Astrocyte (in vitro differentiated cells and primary cell): ENCODE measurements around the gene LDLRAD4. TPM values are rescaled to one million over a fixed set of nuclear protein-coding genes. Genes with fewer than 3 reads are reported as not detected.

Experiments used
- DNase-seq: peaks from one replicate; pipeline ENCODE4 v3.0.0-alpha.2; 2010; ENCODE audit warnings: low read depth
- FAIRE-seq: peaks from 2 replicates; lab custom pipeline; 2011; peaks lifted over from hg19 to GRCh38; lab: Jason Lieb, UNC
- H2AFZ ChIP-seq: 2 replicates; pipeline ENCODE4 v1.6.0; 2012; ENCODE audit warnings: low read depth, low read length, inconsistent platforms
- H3K27ac ChIP-seq: 2 replicates; pipeline ENCODE4 v1.5.1; 2011; ENCODE audit warnings: low read depth, low read length, inconsistent platforms
- H3K27me3 ChIP-seq: 2 replicates; pipeline ENCODE4 v1.6.0; 2011; ENCODE audit warnings: low read length, inconsistent platforms; ENCODE audit not compliant: insufficient read depth
- H3K36me3 ChIP-seq: 2 replicates; pipeline ENCODE4 v1.5.1; 2011; ENCODE audit warnings: low read length, inconsistent platforms; ENCODE audit not compliant: insufficient read depth
- H3K4me1 ChIP-seq: 2 replicates; pipeline ENCODE4 v1.5.1; 2011; ENCODE audit warnings: low read length, inconsistent platforms; ENCODE audit not compliant: insufficient read depth
- H3K4me2 ChIP-seq: 2 replicates; pipeline ENCODE4 v1.6.0; 2012; ENCODE audit warnings: low read length, inconsistent platforms
- H3K4me3 ChIP-seq: 2 replicates; pipeline ENCODE4 v1.5.1; 2011; ENCODE audit warnings: low read depth, mild to moderate bottlenecking, low read length, inconsistent platforms; ENCODE audit not compliant: insufficient read depth
- H3K79me2 ChIP-seq: 2 replicates; pipeline ENCODE4 v1.6.0; 2012; ENCODE audit warnings: mild to moderate bottlenecking, low read length, inconsistent platforms; ENCODE audit not compliant: insufficient read depth
- H3K9ac ChIP-seq: 2 replicates; pipeline ENCODE4 v1.6.0; 2012; ENCODE audit warnings: mild to moderate bottlenecking, low read length, inconsistent platforms
- H3K9me3 ChIP-seq: 2 replicates; pipeline ENCODE4 v1.5.1; 2012; ENCODE audit warnings: low read depth, mild to moderate bottlenecking, low read length, inconsistent platforms; ENCODE audit not compliant: insufficient read depth
- H4K20me1 ChIP-seq: 2 replicates; pipeline ENCODE4 v1.6.0; 2012; ENCODE audit warnings: low read length, inconsistent platforms; ENCODE audit not compliant: insufficient read depth
- H3K27ac Mint-ChIP-seq: one replicate; pipeline ENCODE4 v1.8.0; 2021; ENCODE audit warnings: mild to moderate bottlenecking, mixed read lengths; ENCODE audit not compliant: unreplicated experiment
- H3K27me3 Mint-ChIP-seq: one replicate; pipeline ENCODE4 v1.8.0; 2021; ENCODE audit warnings: low read depth, mixed read lengths; ENCODE audit not compliant: unreplicated experiment
- H3K36me3 Mint-ChIP-seq: one replicate; pipeline ENCODE4 v1.8.0; 2021; ENCODE audit warnings: low read depth, mixed read lengths; ENCODE audit not compliant: unreplicated experiment
- H3K4me1 Mint-ChIP-seq: one replicate; pipeline ENCODE4 v1.8.0; 2021; ENCODE audit warnings: low read depth, mixed read lengths; ENCODE audit not compliant: unreplicated experiment
- H3K4me3 Mint-ChIP-seq: one replicate; pipeline ENCODE4 v1.8.0; 2021; ENCODE audit warnings: mild to moderate bottlenecking, moderate library complexity, mixed read lengths; ENCODE audit not compliant: unreplicated experiment
- H3K9me3 Mint-ChIP-seq: one replicate; pipeline ENCODE4 v1.8.0; 2021; ENCODE audit warnings: mild to moderate bottlenecking, mixed read lengths; ENCODE audit not compliant: unreplicated experiment
- EZH2 ChIP-seq: IDR thresholded peaks from 2 replicates; pipeline ENCODE4 v1.6.1; 2012; ENCODE audit warnings: mild to moderate bottlenecking, low read length, inconsistent platforms; ENCODE audit not compliant: insufficient read depth
- total RNA-seq: library from RNA; stranded (reverse); gene quantifications from 2 replicates; pipeline ENCODE4 v1.2.1, GENCODE V29; 2021
- TF ChIP-seq, protein P1 (sequence below): IDR thresholded peaks from 2 replicates; pipeline ENCODE4 v1.5.1; 2011; ENCODE audit warnings: low read depth, mild to moderate bottlenecking, inconsistent platforms, low read length, moderate library complexity; ENCODE audit not compliant: insufficient read depth

LDLRAD4 gene
- total RNA-seq, 1 donor from 2014 or later = 26.0 TPM

DNA sequence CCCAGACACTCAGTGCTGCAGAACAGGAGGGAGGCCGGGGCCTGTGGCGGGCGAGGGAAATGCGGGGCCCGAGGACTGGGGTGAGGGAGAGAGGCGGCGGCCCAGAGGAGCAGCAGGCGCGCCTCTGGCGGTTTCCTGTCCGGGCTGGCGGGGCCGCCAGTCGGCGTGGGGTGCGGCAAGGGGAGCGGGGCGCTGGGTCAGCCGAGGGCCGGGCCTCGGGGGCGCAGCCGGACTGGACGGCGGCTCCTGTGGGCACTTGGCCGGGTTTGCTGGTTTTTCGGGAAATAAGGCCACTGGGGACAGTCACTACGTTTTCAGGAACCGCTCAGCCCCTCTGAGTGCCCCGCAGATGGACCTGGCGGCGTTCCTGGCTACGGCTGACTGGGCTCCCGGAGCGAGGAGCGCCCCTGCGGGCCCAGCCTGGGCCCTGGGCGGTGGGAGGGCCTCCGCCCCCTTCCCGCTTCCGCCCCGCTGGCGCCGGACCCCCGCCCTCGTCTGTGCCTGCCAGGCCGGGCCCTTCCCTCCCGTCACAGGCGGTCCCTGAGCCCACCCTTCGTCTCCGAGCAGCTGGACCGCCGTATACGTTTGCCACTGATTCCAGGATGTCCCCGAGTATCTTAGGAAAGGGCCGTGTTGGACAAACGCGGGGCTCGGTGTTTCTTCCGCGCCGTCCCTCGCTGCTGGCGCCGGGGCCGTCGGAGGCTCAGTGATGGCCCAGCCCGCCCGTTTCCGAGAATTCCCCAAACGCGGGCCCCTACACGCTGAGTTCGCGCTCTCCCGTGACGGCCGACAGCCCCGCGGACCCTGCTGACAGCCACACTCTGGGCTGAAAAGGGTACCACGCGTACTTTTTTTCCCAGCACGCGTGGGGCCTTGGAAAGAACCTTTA is 423.2 kb downstream of the LDLRAD4 start:
- H3K36me3 Mint-ChIP-seq = no peaks in the 10 kb centered on the region
- TF ChIP-seq, protein P1, sequence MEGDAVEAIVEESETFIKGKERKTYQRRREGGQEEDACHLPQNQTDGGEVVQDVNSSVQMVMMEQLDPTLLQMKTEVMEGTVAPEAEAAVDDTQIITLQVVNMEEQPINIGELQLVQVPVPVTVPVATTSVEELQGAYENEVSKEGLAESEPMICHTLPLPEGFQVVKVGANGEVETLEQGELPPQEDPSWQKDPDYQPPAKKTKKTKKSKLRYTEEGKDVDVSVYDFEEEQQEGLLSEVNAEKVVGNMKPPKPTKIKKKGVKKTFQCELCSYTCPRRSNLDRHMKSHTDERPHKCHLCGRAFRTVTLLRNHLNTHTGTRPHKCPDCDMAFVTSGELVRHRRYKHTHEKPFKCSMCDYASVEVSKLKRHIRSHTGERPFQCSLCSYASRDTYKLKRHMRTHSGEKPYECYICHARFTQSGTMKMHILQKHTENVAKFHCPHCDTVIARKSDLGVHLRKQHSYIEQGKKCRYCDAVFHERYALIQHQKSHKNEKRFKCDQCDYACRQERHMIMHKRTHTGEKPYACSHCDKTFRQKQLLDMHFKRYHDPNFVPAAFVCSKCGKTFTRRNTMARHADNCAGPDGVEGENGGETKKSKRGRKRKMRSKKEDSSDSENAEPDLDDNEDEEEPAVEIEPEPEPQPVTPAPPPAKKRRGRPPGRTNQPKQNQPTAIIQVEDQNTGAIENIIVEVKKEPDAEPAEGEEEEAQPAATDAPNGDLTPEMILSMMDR = no peak
- peak; percentile 64 for TF ChIP-seq EZH2
- H3K36me3 ChIP-seq = no peaks in the 10 kb centered on the region
- no peak overlapping the region for H3K27ac ChIP-seq
- no peaks in the 10 kb centered on the region for H4K20me1 ChIP-seq
- peak overlapping the region; percentile 52 for H2AFZ ChIP-seq
- H3K9me3 ChIP-seq = no peaks in the 10 kb centered on the region
- H3K27ac Mint-ChIP-seq = no peak overlapping the region
- FAIRE-seq (no peak), DNase-seq (no peak)
- peaks cover 9% of the 10 kb centered on the region for H3K27me3 Mint-ChIP-seq
- H3K79me2 ChIP-seq = no peaks in the 10 kb centered on the region
- H3K4me3 Mint-ChIP-seq = no peak overlapping the region
- peaks cover 7% of the 10 kb centered on the region for H3K9me3 Mint-ChIP-seq
- H3K27me3 ChIP-seq = peaks cover 11% of the 10 kb centered on the region
- no peak overlapping the region for H3K9ac ChIP-seq
- no peaks in the 10 kb centered on the region for H3K4me1 ChIP-seq
- peaks cover 2% of the 10 kb centered on the region for H3K4me1 Mint-ChIP-seq
- peak overlapping the region; percentile 39 for H3K4me3 ChIP-seq
- peak overlapping the region; percentile 77 for H3K4me2 ChIP-seq

DNA sequence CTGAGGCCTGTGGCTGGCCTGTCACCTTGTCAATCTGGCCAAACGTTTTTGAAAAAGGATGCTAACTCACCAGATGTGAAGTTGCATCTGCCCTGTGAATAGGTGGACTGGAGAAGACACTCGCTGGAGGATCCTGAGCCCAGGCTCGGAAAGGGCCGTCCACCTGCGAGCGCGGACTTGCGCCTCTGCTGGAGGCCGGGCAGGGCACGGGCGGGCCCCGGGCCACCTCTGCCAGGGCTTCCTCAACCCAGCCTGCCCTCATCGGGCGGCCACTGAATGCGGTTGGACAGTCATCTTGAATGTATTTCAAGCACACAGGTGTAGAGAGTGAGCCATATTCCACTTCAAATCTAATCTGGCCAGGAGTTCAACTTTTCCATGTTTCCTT is 423.9 kb downstream of the LDLRAD4 start:
- H3K4me3 ChIP-seq = no peak overlapping the region
- H3K27me3 ChIP-seq = peaks cover 11% of the 10 kb centered on the region
- no peaks in the 10 kb centered on the region for H3K36me3 ChIP-seq
- peak overlapping the region; percentile 52 for H2AFZ ChIP-seq
- peak overlapping the region; percentile 77 for H3K4me2 ChIP-seq
- no peak overlapping the region for H3K9ac ChIP-seq
- H3K4me3 Mint-ChIP-seq = no peak overlapping the region
- peaks cover 7% of the 10 kb centered on the region for H3K9me3 Mint-ChIP-seq
- no peak overlapping the region for H3K27ac ChIP-seq
- peaks cover 3% of the 10 kb centered on the region for H3K36me3 Mint-ChIP-seq
- no peaks in the 10 kb centered on the region for H3K79me2 ChIP-seq
- H3K9me3 ChIP-seq = no peaks in the 10 kb centered on the region
- no peak for DNase-seq
- TF ChIP-seq, protein P1 = no peak
- TF ChIP-seq EZH2 = no peak
- H3K4me1 Mint-ChIP-seq = peaks cover 6% of the 10 kb centered on the region
- no peak overlapping the region for H3K27ac Mint-ChIP-seq
- peaks cover 9% of the 10 kb centered on the region for H3K27me3 Mint-ChIP-seq
- H3K4me1 ChIP-seq = no peaks in the 10 kb centered on the region
- H4K20me1 ChIP-seq = no peaks in the 10 kb centered on the region
- no peak for FAIRE-seq

DNA sequence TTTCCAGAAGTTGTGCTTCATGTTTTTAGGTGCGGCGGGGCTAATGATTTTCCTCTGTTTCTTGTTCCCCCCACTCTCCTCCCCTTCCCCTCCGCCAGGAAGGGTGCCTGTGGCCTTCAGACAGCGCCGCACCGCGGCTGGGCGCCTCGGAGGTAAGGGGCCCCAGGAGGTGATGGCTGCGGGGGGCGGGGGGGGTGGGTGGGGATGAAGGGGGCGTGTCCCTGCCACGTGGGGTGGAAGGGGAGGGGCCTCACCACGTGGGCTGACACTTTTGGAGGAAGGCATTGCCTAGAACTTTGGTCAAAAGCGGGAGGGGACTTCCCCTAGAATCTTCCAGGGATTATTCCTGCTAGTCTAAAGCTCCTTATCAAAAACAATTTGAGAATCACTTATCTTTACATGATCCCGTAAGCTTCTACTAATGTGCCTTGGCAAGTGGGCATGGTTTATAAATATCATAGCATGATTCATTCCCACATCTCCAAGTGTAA is 424.7 kb downstream of the LDLRAD4 start:
- H3K4me3 Mint-ChIP-seq = no peak overlapping the region
- no peak overlapping the region for H3K27ac ChIP-seq
- H4K20me1 ChIP-seq = no peaks in the 10 kb centered on the region
- no peak overlapping the region for H3K4me3 ChIP-seq
- no peak overlapping the region for H3K4me2 ChIP-seq
- H3K27ac Mint-ChIP-seq = no peak overlapping the region
- no peaks in the 10 kb centered on the region for H3K79me2 ChIP-seq
- peaks cover 11% of the 10 kb centered on the region for H3K27me3 ChIP-seq
- no peaks in the 10 kb centered on the region for H3K4me1 ChIP-seq
- H3K9ac ChIP-seq = no peak overlapping the region
- DNase-seq (no peak), FAIRE-seq (no peak)
- peaks cover 7% of the 10 kb centered on the region for H3K9me3 Mint-ChIP-seq
- H2AFZ ChIP-seq = no peak overlapping the region
- H3K36me3 ChIP-seq = no peaks in the 10 kb centered on the region
- no peaks in the 10 kb centered on the region for H3K9me3 ChIP-seq
- H3K27me3 Mint-ChIP-seq = peaks cover 9% of the 10 kb centered on the region
- TF ChIP-seq, protein P1 = no peak
- no peak for TF ChIP-seq EZH2
- peaks cover 6% of the 10 kb centered on the region for H3K36me3 Mint-ChIP-seq
- peaks cover 7% of the 10 kb centered on the region for H3K4me1 Mint-ChIP-seq
